Suprapubic skin (tissue), 4 donors: ENCODE results near the gene NTN1.

Experiments
- POLR2A ChIP-seq, 2 donors: fragments of 450-650 bp; IDR thresholded peaks; one replicate each; pipeline ENCODE4 v1.6.1; 2017; ENCODE audit warnings: antibody characterized with exemption in 2 of 2, mild to moderate bottlenecking in 2 of 2, moderate library complexity in 2 of 2
- POLR2AphosphoS5 ChIP-seq, 3 donors: sonication (generic); formaldehyde crosslinking; IDR thresholded peaks; one replicate each; pipeline ENCODE4 v1.6.1; 2017; ENCODE audit warnings: antibody characterized with exemption in 3 of 3
- TF ChIP-seq, protein P1 (sequence below), 2 donors: fragments of 200-600 bp in 1 of 2; fragments of 450-650 bp in 1 of 2; sonication (generic) in 1 of 2; IDR thresholded peaks; one replicate each; pipeline ENCODE4 v1.5.1; 2016 to 2019; ENCODE audit warnings: antibody characterized with exemption in 2 of 2, mild to moderate bottlenecking in 1 of 2, moderate library complexity in 1 of 2

DNA sequence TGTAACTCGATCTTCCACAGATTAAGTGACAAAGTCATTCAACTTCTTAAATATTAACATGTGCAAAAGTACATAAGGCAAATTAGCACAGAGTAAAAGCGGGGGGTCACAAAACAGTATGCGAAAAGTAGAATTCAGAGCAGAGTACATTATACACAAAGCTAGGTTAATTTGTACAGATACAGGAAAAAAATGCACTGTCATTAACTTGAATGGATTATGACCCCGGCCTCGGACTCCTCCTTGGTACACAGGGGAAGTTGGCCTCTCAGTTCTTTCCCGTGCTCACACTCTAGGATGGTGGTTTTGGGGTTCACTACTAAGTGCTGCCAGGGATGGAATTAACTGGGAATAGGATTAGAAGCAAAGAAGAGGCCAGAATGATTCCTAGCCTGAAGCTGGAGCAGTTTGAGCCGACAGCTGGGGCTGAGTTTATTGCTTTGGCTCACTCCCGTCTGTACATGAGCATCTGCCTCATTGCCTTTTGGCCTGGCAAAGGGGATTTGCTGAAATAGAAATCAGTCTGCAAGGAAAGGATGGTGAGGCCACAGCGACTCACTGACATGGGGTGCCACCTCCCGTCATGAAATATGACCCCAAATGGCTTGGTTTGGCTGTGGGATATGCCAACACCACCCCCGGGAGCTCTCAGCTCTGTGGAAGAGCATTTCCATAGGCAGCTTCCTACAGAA lies 23.6 kb downstream of the NTN1 start:
- TF ChIP-seq, protein P1, sequence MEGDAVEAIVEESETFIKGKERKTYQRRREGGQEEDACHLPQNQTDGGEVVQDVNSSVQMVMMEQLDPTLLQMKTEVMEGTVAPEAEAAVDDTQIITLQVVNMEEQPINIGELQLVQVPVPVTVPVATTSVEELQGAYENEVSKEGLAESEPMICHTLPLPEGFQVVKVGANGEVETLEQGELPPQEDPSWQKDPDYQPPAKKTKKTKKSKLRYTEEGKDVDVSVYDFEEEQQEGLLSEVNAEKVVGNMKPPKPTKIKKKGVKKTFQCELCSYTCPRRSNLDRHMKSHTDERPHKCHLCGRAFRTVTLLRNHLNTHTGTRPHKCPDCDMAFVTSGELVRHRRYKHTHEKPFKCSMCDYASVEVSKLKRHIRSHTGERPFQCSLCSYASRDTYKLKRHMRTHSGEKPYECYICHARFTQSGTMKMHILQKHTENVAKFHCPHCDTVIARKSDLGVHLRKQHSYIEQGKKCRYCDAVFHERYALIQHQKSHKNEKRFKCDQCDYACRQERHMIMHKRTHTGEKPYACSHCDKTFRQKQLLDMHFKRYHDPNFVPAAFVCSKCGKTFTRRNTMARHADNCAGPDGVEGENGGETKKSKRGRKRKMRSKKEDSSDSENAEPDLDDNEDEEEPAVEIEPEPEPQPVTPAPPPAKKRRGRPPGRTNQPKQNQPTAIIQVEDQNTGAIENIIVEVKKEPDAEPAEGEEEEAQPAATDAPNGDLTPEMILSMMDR (IDR thresholded peaks at IDR 0.05) = no peak
- no peak for TF ChIP-seq POLR2AphosphoS5 (IDR thresholded peaks at IDR 0.05)
- TF ChIP-seq POLR2A (IDR thresholded peaks at IDR 0.05) = no peak
